GM12865 (cell line): ENCODE data around the gene TMCC1.

Experiments
- DNase-seq: peaks from one replicate; pipeline ENCODE4 v3.0.0; 2010; ENCODE audit warnings: low read depth
- H3K4me3 ChIP-seq: 2 replicates; pipeline ENCODE4 v1.5.1; 2011; ENCODE audit warnings: mild to moderate bottlenecking, low read depth, low read length, control low read depth
- CTCF ChIP-seq: IDR thresholded peaks from 2 replicates; pipeline ENCODE4 v1.5.1; 2011; ENCODE audit warnings: low read length, control low read depth, low read depth, inconsistent platforms; ENCODE audit not compliant: insufficient read depth; ENCODE audit errors: missing control alignments

TMCC1 gene

GRCh38 chr3:129777806-129778205, 115.7 kb downstream of the TMCC1 start:
- H3K4me3 ChIP-seq, result no peak overlapping the region
- no peak for TF ChIP-seq CTCF
- no peak for DNase-seq

GRCh38 chr3:129775870-129776269, 117.6 kb downstream of the TMCC1 start:
- H3K4me3 ChIP-seq, result no peak overlapping the region
- no peak for DNase-seq
- no peak for TF ChIP-seq CTCF

- H3K4me3 ChIP-seq, result no peak overlapping the region
- no peak for DNase-seq
- TF ChIP-seq CTCF, result no peak
Observed at GRCh38 chr3:129773691-129774663, 119.5 kb downstream of the TMCC1 start.

- DNase-seq, result no peak
- TF ChIP-seq CTCF, result no peak
- H3K4me3 ChIP-seq, result no peak overlapping the region
Observed at GRCh38 chr3:129770604-129771003, 122.9 kb downstream of the TMCC1 start.

- no peak for DNase-seq
- H3K4me3 ChIP-seq, result no peak overlapping the region
Observed at GRCh38 chr3:129769616-129770015, 123.9 kb downstream of the TMCC1 start.

GRCh38 chr3:129768728-129769127, 124.8 kb downstream of the TMCC1 start:
- no peak for TF ChIP-seq CTCF
- DNase-seq, result no peak
- no peak overlapping the region for H3K4me3 ChIP-seq

More at GRCh38 chr3:129769616-129770015, 123.9 kb downstream of the TMCC1 start:
- no peak for TF ChIP-seq CTCF
